ENCODE results near the gene GJD4.

DNA sequence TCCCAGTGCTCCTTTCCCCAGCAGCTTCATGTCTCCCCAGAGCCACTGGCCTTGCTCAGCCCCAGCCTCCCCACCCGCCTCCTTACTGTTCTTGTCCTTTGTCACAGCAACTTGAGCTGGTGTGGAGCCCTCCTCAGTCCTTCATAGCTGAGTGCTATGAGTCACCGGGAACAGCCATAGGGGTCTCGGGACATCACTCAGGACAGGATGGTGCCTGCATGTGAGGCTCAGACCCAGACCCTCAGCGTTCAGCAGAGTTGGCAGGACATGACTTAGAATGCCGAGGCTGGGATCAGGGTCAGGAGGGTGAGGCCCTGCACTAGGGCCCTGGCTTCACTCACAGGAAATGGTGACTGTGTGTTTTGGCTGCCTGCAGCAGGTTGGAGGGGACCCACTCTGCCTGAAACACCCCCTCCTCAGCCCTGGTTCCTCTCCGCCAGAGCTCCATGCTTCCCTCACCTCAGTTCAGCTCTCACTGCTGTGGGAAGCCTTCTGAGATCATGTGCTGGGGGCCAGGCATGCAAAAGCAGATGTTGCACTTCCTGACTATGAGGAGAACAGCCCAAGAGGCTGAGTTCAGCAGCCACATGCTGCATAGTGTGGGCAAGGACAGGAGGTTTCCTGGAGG lies 40.7 kb upstream of the GJD4 start:
- no peak for TF ChIP-seq ZNF274 (IDR thresholded peaks at IDR 0.05; ENCODE audit: low read depth, low read length)
- TF ChIP-seq YY1 (IDR thresholded peaks at IDR 0.05; ENCODE audit: insufficient read depth, insufficient read length) = no peak
